SH-SY5Y (cell line): ENCODE data around the gene TMCC3.

Source experiments
- GATA2 ChIP-seq: IDR thresholded peaks from 2 replicates; pipeline ENCODE4 v1.6.1; 2011; ENCODE audit warnings: mild to moderate bottlenecking, low read depth, low read length
- GATA3 ChIP-seq: IDR thresholded peaks from 2 replicates; pipeline ENCODE4 v1.6.1; 2011; ENCODE audit warnings: low read depth, mild to moderate bottlenecking, low read length, moderate library complexity

Gene TMCC3

DNA sequence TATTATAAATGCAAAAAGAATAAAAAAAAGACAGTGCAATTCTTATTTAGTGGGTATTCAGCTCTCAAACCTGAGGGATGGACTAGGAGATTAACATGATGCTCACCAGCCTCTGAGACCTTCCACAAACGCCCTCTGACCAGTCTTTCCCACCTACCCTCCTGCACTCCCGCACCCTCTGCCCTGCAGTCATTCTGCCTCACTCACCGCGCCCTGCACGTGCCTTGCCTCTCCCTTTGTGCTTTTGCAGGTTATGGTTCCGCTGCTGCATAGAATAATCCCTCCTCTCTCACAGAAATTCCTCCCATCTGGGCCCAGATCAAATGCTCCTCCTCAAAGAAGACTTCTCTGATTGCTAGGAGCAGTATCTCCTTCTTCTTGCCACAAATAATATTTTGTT lies 28.5 kb upstream of the TMCC3 start:
- TF ChIP-seq GATA3 (no peak), GATA2 (no peak)

DNA sequence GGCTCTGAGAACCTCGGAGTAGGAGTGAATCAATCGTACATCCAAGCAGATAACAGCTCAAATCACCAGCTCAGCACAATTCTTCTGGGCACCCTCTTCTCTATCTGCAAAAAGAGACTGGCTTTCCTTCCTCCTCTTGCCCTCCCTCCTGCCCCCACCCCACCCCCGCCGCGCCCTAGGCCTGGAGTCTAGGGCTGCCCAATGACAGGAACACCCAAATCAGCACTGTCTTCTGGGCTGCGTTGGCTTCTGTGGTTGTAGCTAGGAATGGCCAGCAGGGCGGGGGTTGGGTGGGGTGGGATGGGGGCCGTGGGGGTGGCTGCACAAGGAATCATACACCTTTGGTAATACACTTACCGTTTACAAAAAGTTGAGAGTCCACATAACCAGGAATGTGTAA lies 28.0 kb upstream of the TMCC3 start:
- no peak for TF ChIP-seq GATA2
- no peak for TF ChIP-seq GATA3

DNA sequence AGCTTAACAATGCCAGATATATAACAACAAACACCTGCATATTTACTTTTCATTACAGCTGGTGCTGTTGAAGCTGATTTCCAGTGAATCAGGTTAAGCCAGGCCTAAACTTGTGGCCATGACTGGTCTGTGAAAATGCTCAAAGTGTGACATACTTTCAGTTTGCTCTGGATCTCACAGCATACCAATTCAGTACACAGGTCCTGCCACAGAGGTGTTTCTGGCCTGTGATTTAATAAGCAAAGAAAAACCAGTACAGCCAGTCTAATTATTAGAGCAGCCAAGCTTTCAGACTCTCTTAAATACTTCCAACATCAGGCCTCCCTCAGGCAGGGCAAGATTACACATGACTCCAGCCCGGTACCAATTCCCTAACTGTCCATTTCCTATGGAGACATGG lies 27.4 kb upstream of the TMCC3 start:
- no peak for TF ChIP-seq GATA2
- TF ChIP-seq GATA3, result no peak

DNA sequence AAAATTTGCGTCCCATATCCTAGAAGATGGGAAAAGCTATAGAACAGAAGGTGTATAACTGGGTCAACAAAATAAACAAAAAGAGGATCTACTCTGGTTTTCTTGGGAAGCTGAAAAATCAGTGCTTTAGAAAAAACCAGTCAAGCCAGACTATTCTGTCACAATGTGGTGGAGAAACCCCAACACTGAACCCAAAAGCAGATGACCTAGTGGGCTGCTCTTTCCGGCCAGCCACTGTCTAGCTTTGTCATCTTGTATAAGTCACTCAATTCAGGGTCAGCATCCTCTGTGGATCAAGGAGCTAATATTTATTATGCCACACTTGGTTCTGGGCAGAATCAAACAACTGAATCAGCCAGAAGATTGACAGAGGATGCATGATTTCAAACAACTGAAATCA lies 26.6 kb upstream of the TMCC3 start:
- TF ChIP-seq GATA3 (no peak), GATA2 (no peak)

DNA sequence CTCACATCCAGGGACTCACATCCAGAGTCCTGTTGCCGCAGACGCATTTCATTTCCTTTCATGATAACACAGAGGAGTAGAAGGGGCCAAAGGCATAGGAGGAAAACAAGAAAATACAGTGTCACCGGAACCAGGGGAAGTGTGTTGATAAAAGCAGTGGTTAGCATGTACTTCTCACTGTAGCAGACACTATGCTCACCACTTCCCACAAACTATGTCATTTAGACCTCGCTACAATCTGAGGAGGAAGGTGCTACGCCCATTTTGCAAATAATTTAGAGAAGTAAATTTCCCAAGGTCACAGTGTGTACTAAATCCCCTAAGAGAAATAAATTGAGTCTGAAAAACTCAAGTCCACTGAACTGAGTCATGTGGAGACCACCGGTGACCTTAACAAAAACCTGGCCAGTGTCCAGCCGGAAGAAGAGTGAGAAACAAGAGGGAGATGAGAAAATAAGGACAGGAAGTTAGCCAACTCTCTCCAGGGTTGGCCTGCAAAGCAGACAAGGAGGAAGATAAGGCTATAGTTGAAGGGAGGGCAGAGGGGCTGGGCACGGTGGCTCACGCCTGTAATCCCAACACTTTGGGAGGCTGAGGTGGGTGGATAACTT lies 25.8 kb upstream of the TMCC3 start:
- no peak for TF ChIP-seq GATA2
- no peak for TF ChIP-seq GATA3

DNA sequence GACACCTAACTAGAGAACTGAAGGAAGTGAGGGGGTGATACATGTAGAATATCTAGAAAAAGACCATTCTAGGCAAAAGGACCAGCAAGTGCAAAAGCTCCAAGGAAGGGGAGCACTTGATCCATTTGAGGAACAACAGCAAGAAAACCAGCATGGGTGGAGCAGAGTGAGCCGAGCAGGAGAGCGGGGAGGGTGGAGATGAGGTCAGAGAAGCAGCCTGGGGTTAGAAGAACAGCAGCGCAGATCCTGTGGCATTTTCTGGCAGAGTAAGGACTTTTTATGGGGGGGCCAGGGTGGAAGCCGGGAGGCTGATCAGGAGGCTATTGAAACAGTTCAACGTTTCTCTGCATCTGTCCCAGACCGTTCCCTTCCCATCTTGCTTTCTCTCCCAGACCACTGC lies 24.5 kb upstream of the TMCC3 start:
- no peak for TF ChIP-seq GATA3
- TF ChIP-seq GATA2, result no peak

DNA sequence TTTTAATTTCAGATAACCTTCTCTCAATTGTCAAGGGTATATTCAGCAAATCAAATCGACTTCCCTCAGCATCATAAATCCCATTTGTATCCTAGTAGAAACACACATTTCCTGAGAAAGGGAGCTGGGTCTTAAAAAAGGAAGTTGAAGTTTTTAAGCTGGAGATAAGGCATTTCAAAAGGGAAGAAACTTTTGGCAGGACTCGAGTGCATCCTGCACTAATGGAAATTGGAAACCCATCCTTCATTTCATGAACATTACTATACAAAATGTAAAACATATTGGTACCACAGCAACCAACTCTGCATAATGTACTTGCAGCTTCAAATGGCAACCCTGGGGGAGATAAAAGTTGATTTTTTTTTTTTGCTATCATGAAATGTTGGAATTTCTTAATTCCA lies 23.7 kb upstream of the TMCC3 start:
- TF ChIP-seq GATA2 (no peak), GATA3 (no peak)

DNA sequence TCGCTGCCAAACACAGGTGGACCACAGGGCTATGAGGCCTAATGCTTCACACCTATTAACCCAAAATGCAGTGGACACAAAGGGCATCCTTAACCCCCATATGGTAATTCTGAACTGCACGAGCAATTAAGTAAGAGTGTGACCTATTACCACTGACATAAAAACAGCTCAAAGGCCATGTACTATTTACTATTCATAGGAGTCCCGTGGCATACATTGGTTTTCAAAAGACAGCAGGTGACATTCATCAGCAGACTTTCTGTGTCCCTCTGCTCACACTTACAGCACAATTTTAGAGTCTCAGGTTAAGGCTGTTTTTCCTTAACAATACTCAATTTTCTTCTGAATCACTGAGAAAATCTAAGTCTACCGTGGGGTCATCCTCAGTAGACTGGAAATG lies 23.1 kb upstream of the TMCC3 start:
- TF ChIP-seq GATA3, result no peak
- no peak for TF ChIP-seq GATA2

DNA sequence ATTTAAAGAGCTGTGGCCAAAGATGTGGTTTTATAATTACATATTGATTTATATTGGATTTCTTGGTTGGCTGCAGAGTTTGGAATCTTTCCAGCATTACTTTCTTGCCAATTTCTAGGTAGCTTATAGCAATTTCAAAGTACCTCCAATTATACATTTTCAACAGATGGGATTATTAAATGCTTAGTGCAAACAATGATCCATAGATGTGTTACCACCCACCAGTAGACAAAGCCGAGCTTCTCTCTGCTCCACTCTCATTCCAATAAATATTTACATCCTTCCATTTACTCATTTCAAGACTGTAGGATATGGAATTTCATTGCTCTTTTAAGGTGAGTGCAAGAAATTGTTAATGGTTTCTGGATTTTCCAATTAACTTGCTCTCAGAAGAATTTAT lies 21.6 kb upstream of the TMCC3 start:
- no peak for TF ChIP-seq GATA3
- TF ChIP-seq GATA2, result no peak

DNA sequence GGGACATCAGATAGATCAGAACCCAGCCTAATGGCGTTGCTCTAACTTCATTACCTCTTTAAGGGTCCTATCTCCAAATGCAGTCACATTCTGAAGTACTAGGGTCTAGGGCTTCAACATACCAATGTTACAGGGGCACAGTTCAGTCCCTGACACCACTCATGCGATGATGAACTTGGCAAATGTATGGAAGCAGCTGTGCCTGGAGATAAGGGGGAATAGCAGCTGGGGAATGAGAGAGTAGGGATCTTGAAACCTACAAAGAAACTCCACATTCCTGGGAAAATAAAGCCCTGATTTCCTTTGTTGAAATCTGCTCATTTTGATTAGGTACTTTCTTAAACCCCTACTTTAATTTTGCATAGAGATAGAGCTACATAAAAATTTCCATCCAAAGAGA lies 20.5 kb upstream of the TMCC3 start:
- TF ChIP-seq GATA2 (no peak), GATA3 (no peak)

DNA sequence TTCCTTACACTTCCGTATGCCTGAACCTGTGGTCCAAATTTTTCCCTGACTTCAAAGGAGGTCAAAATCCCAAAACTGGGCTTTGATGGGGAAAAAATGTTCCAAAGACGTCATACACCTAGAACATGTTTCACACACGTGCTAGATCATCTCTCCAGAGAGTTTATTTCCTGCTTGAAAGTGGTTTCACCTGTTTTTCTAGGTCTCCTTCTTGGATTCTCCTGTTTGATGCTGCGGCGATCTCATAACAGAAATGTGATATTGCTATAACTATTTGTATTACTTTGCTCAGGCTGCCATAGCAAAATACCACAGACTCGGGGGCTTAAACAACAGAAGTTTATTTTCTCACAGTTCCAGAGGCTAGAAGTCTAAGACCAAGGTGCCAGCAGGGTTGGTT lies 19.7 kb upstream of the TMCC3 start:
- no peak for TF ChIP-seq GATA2
- TF ChIP-seq GATA3, result no peak

DNA sequence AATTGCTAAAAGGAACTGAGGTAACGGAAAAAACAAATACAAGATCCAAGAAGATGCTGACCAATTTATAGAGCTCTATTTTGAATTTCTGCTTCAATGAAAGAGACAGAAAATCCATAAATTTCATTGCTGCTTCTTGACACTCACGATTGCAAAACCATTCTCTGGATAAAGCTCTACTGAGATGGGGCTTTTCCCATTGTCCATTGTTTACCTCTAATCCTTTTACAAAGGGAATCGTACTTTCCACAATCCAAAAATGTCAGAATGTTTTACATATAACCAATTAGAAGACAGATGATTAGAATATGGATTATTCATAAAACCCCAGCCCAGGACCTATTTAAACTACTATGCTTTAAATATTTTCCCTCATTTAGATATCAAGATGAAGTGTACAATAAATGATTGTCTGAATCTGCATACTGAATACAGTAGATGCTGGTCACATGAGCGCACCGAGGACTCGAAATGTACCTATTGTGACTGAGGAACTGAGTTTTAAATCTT lies 16.7 kb upstream of the TMCC3 start:
- TF ChIP-seq GATA3 (no peak), GATA2 (no peak)

DNA sequence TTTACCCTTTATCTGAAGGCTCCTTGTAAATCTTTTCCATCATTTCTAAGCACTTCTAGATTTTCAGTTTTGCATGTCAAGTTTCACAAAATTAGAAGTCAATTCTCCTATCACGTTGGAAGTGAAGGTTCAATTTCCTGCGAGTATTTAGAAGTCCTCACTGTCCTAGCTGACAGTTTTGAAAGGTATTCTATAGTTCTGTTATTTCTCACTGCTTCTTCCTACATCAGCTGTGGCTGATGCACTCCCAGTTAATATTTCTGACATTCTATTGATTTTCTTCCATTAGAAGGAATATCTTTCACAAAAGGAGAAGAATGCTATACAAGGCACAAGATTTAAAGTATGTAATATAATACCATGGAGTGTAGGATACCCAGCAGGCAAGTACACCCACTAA lies 15.8 kb upstream of the TMCC3 start:
- no peak for TF ChIP-seq GATA2
- no peak for TF ChIP-seq GATA3

DNA sequence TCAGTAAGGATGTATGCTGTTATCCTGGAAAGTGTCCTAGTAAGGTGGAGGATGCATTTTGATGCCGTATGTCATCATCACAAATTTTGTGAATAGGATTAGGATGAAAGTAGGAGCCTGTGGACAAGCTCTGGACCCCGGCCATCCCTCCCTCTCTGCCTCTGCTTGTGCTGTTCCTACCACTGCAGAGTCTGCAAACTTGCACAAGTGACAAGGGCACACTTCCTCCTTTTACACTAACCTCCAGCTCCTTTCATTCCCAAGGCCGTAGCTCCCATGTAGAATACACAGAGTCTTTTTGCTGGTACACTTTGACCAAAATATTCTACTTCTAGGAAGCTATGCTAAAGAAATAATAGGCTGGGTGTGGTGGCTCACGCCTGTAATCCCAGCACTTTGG lies 13.3 kb upstream of the TMCC3 start:
- no peak for TF ChIP-seq GATA3
- no peak for TF ChIP-seq GATA2

DNA sequence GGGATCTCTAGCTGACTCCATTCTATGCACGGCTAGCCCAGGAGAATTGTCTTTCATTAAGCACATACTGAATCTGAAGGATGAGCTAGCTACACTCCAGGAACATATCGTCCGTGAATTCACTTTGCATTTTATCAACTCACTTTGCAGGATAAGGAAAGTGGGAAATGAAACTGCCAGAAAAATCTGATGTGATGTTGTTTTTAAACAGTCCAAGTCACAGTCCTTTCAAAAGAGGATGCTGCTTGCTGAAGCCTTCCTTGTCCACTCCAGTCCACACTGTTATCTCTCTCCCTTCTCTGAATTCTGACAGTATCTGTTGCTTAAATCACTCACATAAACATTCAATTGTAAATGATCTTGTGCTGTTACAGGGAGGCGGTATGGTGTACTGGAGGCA lies 12.7 kb upstream of the TMCC3 start:
- TF ChIP-seq GATA3 (no peak), GATA2 (peak; percentile 15; the same call in 1 of the 2 replicates)

DNA sequence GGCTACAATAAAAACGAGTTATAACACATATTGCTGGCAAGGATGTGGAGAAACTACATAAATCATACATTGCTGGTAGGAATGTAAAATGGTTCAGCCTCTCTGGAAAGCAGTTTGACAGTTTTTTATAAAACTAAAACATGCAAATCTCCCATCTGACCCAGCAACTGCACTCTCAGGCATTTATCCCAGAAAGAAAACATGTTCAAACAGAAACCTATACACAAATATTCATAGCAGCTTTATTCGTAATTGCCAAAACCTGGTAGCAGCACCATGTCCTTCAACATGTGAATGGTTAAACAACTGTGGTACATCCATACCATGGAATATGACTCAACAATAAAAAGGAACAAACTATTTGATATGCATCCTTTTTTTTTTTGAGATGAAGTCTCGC lies 10.1 kb upstream of the TMCC3 start:
- TF ChIP-seq GATA3 (no peak), GATA2 (no peak)
